GM21526 (cell line): ENCODE data around the gene UST.
"Not testable (repeated sequence)": the region's sequence is repeated elsewhere in the genome, so short reads cannot be mapped to it uniquely, and the experiment has no call there.

Experiments used
- ATAC-seq: cut with Tn5 transposase; IDR thresholded peaks from one replicate; pipeline ENCODE4 v1.9.1; 2021; ENCODE audit warnings: moderate library complexity; ENCODE audit not compliant: unreplicated experiment, low FRiP score

UST gene

GRCh38 chr6:148764259-148765020 lies 17.6 kb downstream of the UST start:
- ATAC-seq, result not testable (repeated sequence)

- no peak for ATAC-seq
Measured at GRCh38 chr6:148765898-148766808, 19.3 kb downstream of the UST start.

- no peak for ATAC-seq
Measured at GRCh38 chr6:148768646-148769270, 21.9 kb downstream of the UST start.

- no peak for ATAC-seq
Measured at GRCh38 chr6:148769304-148769968, 22.6 kb downstream of the UST start.

GRCh38 chr6:148770408-148771211 lies 23.8 kb downstream of the UST start:
- no peak for ATAC-seq

GRCh38 chr6:148771212-148771601 lies 24.4 kb downstream of the UST start:
- ATAC-seq, result no peak

GRCh38 chr6:148771896-148772554 lies 25.2 kb downstream of the UST start:
- ATAC-seq, result no peak

- ATAC-seq, result no peak
Measured at GRCh38 chr6:148775161-148775560, 28.3 kb downstream of the UST start.

GRCh38 chr6:148776321-148777308 lies 29.8 kb downstream of the UST start:
- no peak for ATAC-seq

- ATAC-seq, result no peak
Measured at GRCh38 chr6:148779142-148779562, 32.3 kb downstream of the UST start.

- not testable (repeated sequence) for ATAC-seq
Measured at GRCh38 chr6:148780423-148780822, 33.6 kb downstream of the UST start.

- peak; percentile 94 for ATAC-seq
Measured at GRCh38 chr6:148780918-148781436, 34.1 kb downstream of the UST start.

GRCh38 chr6:148789948-148790347 lies 43.1 kb downstream of the UST start:
- no peak for ATAC-seq

- no peak for ATAC-seq
Measured at GRCh38 chr6:148790404-148790803, 43.6 kb downstream of the UST start.

GRCh38 chr6:148790817-148791216 lies 44.0 kb downstream of the UST start:
- ATAC-seq, result peak; percentile 58

GRCh38 chr6:148791372-148791771 lies 44.5 kb downstream of the UST start:
- ATAC-seq, result no peak

GRCh38 chr6:148793721-148794120 lies 46.9 kb downstream of the UST start:
- no peak for ATAC-seq

GRCh38 chr6:148794797-148795196 lies 48.0 kb downstream of the UST start:
- no peak for ATAC-seq
